Measurements from ENCODE around the gene PPP6R3. TPM values are rescaled to one million over a fixed set of nuclear protein-coding genes. Genes with fewer than 3 reads are reported as not detected.

Gene PPP6R3
- polyA plus RNA-seq, 1 of the 3 experiments (the other 2 are of a cell fraction), result 28.1 TPM

DNA sequence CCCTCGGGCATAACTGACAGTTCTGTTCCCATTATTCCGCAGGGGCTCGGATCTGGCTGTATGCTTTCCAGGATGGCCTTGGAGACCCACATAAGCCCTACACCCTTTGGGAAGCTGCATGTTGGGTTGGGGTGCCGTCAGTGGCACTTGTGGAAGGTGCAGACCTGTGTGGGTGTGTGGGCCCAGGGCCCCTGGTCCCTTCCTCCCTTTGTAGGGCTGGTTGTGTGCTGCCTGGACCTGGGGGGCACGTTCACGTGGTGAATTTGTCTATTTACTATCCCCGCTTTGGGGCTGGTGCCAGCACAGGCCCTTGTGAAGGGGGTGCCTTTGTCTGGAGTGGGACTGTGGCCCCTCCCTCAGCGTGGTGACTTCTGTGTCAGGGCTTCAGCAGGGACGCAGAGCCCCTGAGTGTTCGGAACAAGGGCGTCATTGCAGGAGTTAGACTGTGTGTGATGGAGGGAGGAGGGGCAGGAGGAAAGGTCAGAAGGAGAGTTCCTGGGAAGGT is 15.0 kb upstream of the PPP6R3 start:
- Histone ChIP-seq H3K36me3 (replicated peaks in 1 of 2; ENCODE audit: control insufficient read depth in 1 of 2, insufficient read depth in 2 of 2, low read length in 1 of 2) (peaks cover 0 to 3% of the 10 kb centered on the region in 2 experiments), H3K4me3 (ENCODE audit: low read depth in 2 of 2, low read length in 1 of 2) (no peak overlapping the region), H3K79me2 (ENCODE audit: insufficient read depth) (no peaks in the 10 kb centered on the region), H4K20me1 (ENCODE audit: insufficient read depth) (no peaks in the 10 kb centered on the region), H3K4me1 (ENCODE audit: control insufficient read depth in 1 of 2, insufficient read depth in 2 of 2, low read depth in 1 of 2, low read length in 1 of 2) (peaks cover 17% of the 10 kb centered on the region in 2 experiments; a peak in 2 of 4 replicates), H3K9me2 (no peaks in the 10 kb centered on the region), H3K4me2 (no peak overlapping the region), H3F3A (replicated peaks; ENCODE audit: insufficient read depth) (peaks cover 5% of the 10 kb centered on the region), H2AFZ (ENCODE audit: low read depth) (no peak overlapping the region), H3K9ac (no peak overlapping the region), H3K27me3 (ENCODE audit: insufficient read depth) (no peaks in the 10 kb centered on the region), H3K9me3 (no peaks in the 10 kb centered on the region), H3K27ac (ENCODE audit: low read depth in 2 of 2, low read length in 1 of 2) (no peak overlapping the region)
- 90% methylated on average over 8 of the region's 11 CpGs for WGBS (ENCODE audit: low lambda C conversion rate)
- TF ChIP-seq RXRA (IDR thresholded peaks at IDR 0.05; ENCODE audit: borderline replicate concordance, low read depth) (no peak), TEAD4 (IDR thresholded peaks at IDR 0.05; ENCODE audit: borderline replicate concordance, insufficient read depth) (no peak), FOSL2 (IDR thresholded peaks at IDR 0.05; ENCODE audit: borderline replicate concordance, low read depth) (no peak), ELF1 (IDR thresholded peaks at IDR 0.05) (no peak), FOXM1 (IDR thresholded peaks at IDR 0.05; ENCODE audit: low read depth) (no peak), JUND (IDR thresholded peaks at IDR 0.05) (no peak), NRF1 (IDR thresholded peaks at IDR 0.05; ENCODE audit: low read depth, low read length) (no peak), RAD21 (IDR thresholded peaks at IDR 0.05; ENCODE audit: low read length) (no peak), TAF1 (IDR thresholded peaks at IDR 0.05; ENCODE audit: borderline replicate concordance, low read depth, low read length) (no peak), RFX5 (IDR thresholded peaks at IDR 0.05; ENCODE audit: low read length) (no peak), YY1 (IDR thresholded peaks at IDR 0.05; ENCODE audit: low read depth) (no peak), SIN3A (IDR thresholded peaks at IDR 0.05; ENCODE audit: borderline replicate concordance, low read depth, low read length) (no peak), NFIC (IDR thresholded peaks at IDR 0.05; ENCODE audit: borderline replicate concordance) (no peak), RCOR1 (IDR thresholded peaks at IDR 0.05; ENCODE audit: low read length) (no peak), EP300 (IDR thresholded peaks at IDR 0.05; ENCODE audit: borderline replicate concordance in 1 of 2, low read depth in 1 of 2, low read length in 1 of 2) (no peak), POLR2AphosphoS5 (IDR thresholded peaks at IDR 0.05; ENCODE audit: low read depth, low read length) (no peak)
- TF ChIP-seq, protein P1, sequence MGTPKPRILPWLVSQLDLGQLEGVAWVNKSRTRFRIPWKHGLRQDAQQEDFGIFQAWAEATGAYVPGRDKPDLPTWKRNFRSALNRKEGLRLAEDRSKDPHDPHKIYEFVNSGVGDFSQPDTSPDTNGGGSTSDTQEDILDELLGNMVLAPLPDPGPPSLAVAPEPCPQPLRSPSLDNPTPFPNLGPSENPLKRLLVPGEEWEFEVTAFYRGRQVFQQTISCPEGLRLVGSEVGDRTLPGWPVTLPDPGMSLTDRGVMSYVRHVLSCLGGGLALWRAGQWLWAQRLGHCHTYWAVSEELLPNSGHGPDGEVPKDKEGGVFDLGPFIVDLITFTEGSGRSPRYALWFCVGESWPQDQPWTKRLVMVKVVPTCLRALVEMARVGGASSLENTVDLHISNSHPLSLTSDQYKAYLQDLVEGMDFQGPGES (IDR thresholded peaks at IDR 0.05; ENCODE audit: low read depth, low read length), result no peak
- TF ChIP-seq, protein P2, sequence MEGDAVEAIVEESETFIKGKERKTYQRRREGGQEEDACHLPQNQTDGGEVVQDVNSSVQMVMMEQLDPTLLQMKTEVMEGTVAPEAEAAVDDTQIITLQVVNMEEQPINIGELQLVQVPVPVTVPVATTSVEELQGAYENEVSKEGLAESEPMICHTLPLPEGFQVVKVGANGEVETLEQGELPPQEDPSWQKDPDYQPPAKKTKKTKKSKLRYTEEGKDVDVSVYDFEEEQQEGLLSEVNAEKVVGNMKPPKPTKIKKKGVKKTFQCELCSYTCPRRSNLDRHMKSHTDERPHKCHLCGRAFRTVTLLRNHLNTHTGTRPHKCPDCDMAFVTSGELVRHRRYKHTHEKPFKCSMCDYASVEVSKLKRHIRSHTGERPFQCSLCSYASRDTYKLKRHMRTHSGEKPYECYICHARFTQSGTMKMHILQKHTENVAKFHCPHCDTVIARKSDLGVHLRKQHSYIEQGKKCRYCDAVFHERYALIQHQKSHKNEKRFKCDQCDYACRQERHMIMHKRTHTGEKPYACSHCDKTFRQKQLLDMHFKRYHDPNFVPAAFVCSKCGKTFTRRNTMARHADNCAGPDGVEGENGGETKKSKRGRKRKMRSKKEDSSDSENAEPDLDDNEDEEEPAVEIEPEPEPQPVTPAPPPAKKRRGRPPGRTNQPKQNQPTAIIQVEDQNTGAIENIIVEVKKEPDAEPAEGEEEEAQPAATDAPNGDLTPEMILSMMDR (IDR thresholded peaks at IDR 0.05), result no peak
- TF ChIP-seq, protein P3, sequence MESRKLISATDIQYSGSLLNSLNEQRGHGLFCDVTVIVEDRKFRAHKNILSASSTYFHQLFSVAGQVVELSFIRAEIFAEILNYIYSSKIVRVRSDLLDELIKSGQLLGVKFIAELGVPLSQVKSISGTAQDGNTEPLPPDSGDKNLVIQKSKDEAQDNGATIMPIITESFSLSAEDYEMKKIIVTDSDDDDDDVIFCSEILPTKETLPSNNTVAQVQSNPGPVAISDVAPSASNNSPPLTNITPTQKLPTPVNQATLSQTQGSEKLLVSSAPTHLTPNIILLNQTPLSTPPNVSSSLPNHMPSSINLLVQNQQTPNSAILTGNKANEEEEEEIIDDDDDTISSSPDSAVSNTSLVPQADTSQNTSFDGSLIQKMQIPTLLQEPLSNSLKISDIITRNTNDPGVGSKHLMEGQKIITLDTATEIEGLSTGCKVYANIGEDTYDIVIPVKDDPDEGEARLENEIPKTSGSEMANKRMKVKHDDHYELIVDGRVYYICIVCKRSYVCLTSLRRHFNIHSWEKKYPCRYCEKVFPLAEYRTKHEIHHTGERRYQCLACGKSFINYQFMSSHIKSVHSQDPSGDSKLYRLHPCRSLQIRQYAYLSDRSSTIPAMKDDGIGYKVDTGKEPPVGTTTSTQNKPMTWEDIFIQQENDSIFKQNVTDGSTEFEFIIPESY (IDR thresholded peaks at IDR 0.05; ENCODE audit: borderline replicate concordance, low read depth), result no peak
- TF ChIP-seq, protein P4, sequence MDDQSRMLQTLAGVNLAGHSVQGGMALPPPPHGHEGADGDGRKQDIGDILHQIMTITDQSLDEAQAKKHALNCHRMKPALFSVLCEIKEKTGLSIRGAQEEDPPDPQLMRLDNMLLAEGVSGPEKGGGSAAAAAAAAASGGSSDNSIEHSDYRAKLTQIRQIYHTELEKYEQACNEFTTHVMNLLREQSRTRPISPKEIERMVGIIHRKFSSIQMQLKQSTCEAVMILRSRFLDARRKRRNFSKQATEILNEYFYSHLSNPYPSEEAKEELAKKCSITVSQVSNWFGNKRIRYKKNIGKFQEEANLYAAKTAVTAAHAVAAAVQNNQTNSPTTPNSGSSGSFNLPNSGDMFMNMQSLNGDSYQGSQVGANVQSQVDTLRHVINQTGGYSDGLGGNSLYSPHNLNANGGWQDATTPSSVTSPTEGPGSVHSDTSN (IDR thresholded peaks at IDR 0.05), result no peak
- ChIA-PET CTCF (interaction anchor here (1.0 to 1.4 kb wide), 2 partner anchors 62 to 188 kb away, joined by 3 to 5 read pairs; no protein-coding TSS in a partner anchor), POLR2A (no interaction called here)
- no peak for DNase-seq

Data from SK-N-SH (cell line).